ENCODE measurements around the gene CDH8.

Gene CDH8

GRCh38 chr16:61890386-61890785, 145.9 kb downstream of the CDH8 start:
- TF ChIP-seq CTCF (IDR thresholded peaks at IDR 0.05; ENCODE audit: borderline replicate concordance, control extremely low read depth, extremely low read depth, insufficient read depth, missing control alignments): no peak
- in situ Hi-C loops (cut with MboI; ENCODE audit: low sequenced_read_pairs, unreplicated experiment): no loop called here
- DNase-seq (ENCODE audit: low spot score): no peak

GRCh38 chr16:61887903-61888302, 148.3 kb downstream of the CDH8 start:
- TF ChIP-seq CTCF (IDR thresholded peaks at IDR 0.05; ENCODE audit: borderline replicate concordance, control extremely low read depth, extremely low read depth, insufficient read depth, missing control alignments): no peak
- in situ Hi-C loops (cut with MboI; ENCODE audit: low sequenced_read_pairs, unreplicated experiment): no loop called here
- DNase-seq (ENCODE audit: low spot score): no peak

- TF ChIP-seq CTCF (IDR thresholded peaks at IDR 0.05; ENCODE audit: borderline replicate concordance, control extremely low read depth, extremely low read depth, insufficient read depth, missing control alignments): no peak
- DNase-seq (ENCODE audit: low spot score): no peak
- in situ Hi-C loops (cut with MboI; ENCODE audit: low sequenced_read_pairs, unreplicated experiment): no loop called here
Measured at GRCh38 chr16:61885343-61885742, 150.9 kb downstream of the CDH8 start.

- TF ChIP-seq CTCF (IDR thresholded peaks at IDR 0.05; ENCODE audit: borderline replicate concordance, control extremely low read depth, extremely low read depth, insufficient read depth, missing control alignments): no peak
- in situ Hi-C loops (cut with MboI; ENCODE audit: low sequenced_read_pairs, unreplicated experiment): no loop called here
- DNase-seq (ENCODE audit: low spot score): no peak
Measured at GRCh38 chr16:61879306-61879705, 156.9 kb downstream of the CDH8 start.

DNA sequence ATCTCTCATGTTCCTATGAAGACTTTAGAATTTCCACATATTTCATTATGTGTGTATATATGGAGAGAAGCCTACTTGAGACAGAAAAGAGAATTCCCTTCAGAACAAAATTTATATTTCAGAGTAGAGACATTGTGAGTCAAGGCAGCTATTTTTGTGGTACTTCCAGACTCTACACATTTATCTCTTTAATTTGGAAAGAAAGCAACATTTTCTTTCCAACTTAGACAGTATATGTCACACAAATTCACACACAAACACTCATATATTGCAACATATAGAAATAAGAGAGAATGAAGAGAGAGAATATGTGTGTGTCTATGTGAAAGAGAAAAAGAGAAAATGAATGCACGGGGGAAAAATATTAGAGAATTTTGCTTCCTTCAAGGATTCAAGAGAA, 158.8 kb downstream of the CDH8 start:
- no peak for DNase-seq (ENCODE audit: low spot score)
- in situ Hi-C loops (cut with MboI; ENCODE audit: low sequenced_read_pairs, unreplicated experiment): no loop called here
- TF ChIP-seq CTCF (IDR thresholded peaks at IDR 0.05; ENCODE audit: borderline replicate concordance, control extremely low read depth, extremely low read depth, insufficient read depth, missing control alignments): no peak

GRCh38 chr16:61872778-61873119, 163.5 kb downstream of the CDH8 start:
- no peak for DNase-seq (ENCODE audit: low spot score)
- TF ChIP-seq CTCF (IDR thresholded peaks at IDR 0.05; ENCODE audit: borderline replicate concordance, control extremely low read depth, extremely low read depth, insufficient read depth, missing control alignments): no peak
- in situ Hi-C loops (cut with MboI; ENCODE audit: low sequenced_read_pairs, unreplicated experiment): no loop called here

Measured in GM13976 (cell line).